ENCODE results near the gene COBL.

COBL gene

DNA sequence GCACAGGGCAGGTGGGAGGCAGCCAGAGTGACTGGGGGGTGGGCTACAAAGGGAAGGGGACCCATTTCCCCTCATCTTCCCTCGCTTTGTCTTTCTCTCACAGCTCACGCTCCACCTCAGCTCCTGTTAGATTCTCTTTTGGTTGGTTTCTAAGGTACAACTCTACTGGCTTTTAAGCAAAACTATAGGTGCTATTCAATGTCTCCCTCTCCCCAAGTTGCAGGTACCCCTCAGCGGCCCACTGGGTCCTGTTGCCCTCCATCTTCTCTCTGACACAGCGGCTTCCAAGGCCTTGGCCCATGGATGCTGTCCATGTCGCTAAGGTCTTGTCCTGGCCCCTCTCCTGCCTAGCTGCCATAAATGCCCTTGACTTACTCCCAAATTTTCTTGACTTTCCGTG is 168.4 kb downstream of the COBL start:
- no peak overlapping the region for H4K8ac ChIP-seq (ENCODE audit: low read depth, low read length)
- H3K36me3 ChIP-seq (replicated peaks in 1 of 2; ENCODE audit: control insufficient read depth in 2 of 2, insufficient read depth in 2 of 2, low read length in 2 of 2): no peaks in the 10 kb centered on the region
- H3K79me1 ChIP-seq (ENCODE audit: low read depth, low read length): no peaks in the 10 kb centered on the region
- H3K18ac ChIP-seq (ENCODE audit: low read length): no peak overlapping the region
- no peak overlapping the region for H2BK15ac ChIP-seq (ENCODE audit: low read length)
- no peak overlapping the region for H4K91ac ChIP-seq (ENCODE audit: low read depth, low read length, poor library complexity)
- no peak overlapping the region for H2BK12ac ChIP-seq (ENCODE audit: low read length)
- no peak overlapping the region for H3K9ac ChIP-seq (ENCODE audit: low read depth, low read length, poor library complexity)
- H3K27me3 ChIP-seq (ENCODE audit: control insufficient read depth in 3 of 3, insufficient read depth in 3 of 3, low read depth in 1 of 3, low read length in 3 of 3): no peaks in the 10 kb centered on the region
- no peaks in the 10 kb centered on the region for H3K4me1 ChIP-seq (ENCODE audit: control insufficient read depth in 2 of 2, insufficient read depth in 1 of 2, low read depth in 1 of 2, low read length in 2 of 2)
- no peak overlapping the region for H2AK5ac ChIP-seq (ENCODE audit: low read depth, low read length)
- H3K4me2 ChIP-seq (ENCODE audit: insufficient read depth, low read length, poor library complexity, severe bottlenecking): no peak overlapping the region
- no CpG with 5 or more reads among the region's 6 CpGs for WGBS, 2 donors (ENCODE audit: extremely low coverage in 2 of 2, insufficient read length in 2 of 2, insufficient replicate concordance in 1 of 2)
- no peak overlapping the region for H3K14ac ChIP-seq (ENCODE audit: low read length)
- DNase-seq (ENCODE audit: low spot score): no peak
- H3K9me3 ChIP-seq (replicated peaks in 1 of 2; ENCODE audit: control insufficient read depth in 2 of 2, insufficient read depth in 1 of 2, low read depth in 1 of 2, low read length in 2 of 2): peaks cover 0 to 10% of the 10 kb centered on the region in 2 donors
- H2BK120ac ChIP-seq (ENCODE audit: low read depth, low read length): no peak overlapping the region
- H3K4ac ChIP-seq (ENCODE audit: low read length): no peak overlapping the region
- no peak overlapping the region for H3K23ac ChIP-seq (ENCODE audit: low read depth, low read length, poor library complexity)
- peak overlapping the region in 1 of 2 donors; percentile 20 for H3K4me3 ChIP-seq (ENCODE audit: low read length in 2 of 2)
- H2AFZ ChIP-seq (ENCODE audit: low read length): no peak overlapping the region
- no peak overlapping the region for H2BK5ac ChIP-seq (ENCODE audit: low read length)
- H3K27ac ChIP-seq (replicated peaks; ENCODE audit: low read length): no peak overlapping the region

DNA sequence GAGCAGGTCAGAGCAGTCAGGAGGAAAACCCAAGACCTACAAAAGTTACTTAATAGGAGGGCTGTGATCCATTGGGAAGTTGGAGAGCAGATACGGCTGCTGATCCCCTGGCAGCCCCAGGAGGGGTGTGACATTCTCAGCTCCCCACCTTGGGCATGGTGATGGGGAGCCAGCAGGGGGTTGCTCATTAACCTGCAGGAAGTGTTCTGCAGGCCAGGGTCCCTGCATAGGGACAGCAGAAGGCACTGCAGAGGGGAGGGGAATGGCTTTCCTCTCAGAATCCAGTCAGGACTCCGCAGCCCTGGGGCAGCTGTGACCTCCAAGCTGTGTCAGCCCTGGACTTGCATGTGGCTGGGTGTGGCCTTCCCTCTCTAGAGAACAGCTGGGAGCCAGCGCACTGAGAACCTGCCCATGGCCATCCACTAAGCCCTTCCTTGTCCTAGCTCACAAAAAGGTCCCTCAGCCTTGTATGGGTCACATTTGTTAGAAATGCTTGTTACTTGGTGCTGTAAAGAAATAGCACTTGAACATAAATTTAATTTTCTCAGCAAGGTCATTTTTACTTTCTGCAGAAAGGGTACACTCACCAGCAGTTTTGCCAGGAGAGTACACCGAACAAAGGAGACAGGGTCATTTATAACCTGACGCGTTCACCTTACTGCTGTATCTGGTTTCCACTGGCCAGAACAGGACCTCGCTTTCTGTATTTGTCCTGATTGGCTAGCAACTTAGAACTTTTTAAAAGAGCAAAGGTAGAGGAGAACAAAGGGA is 169.6 kb downstream of the COBL start:
- H3K9ac ChIP-seq (ENCODE audit: low read depth, low read length, poor library complexity): no peak overlapping the region
- H3K27ac ChIP-seq (replicated peaks; ENCODE audit: low read length): no peak overlapping the region
- no peaks in the 10 kb centered on the region for H3K27me3 ChIP-seq (ENCODE audit: control insufficient read depth in 3 of 3, insufficient read depth in 3 of 3, low read depth in 1 of 3, low read length in 3 of 3)
- H3K4ac ChIP-seq (ENCODE audit: low read length): no peak overlapping the region
- H2BK120ac ChIP-seq (ENCODE audit: low read depth, low read length): no peak overlapping the region
- H2AK5ac ChIP-seq (ENCODE audit: low read depth, low read length): no peak overlapping the region
- H3K18ac ChIP-seq (ENCODE audit: low read length): no peak overlapping the region
- WGBS, 2 donors (ENCODE audit: extremely low coverage in 2 of 2, insufficient read length in 2 of 2, insufficient replicate concordance in 1 of 2): no CpG with 5 or more reads among the region's 7 CpGs
- H4K91ac ChIP-seq (ENCODE audit: low read depth, low read length, poor library complexity): no peak overlapping the region
- no peak overlapping the region for H2BK5ac ChIP-seq (ENCODE audit: low read length)
- H3K36me3 ChIP-seq (replicated peaks in 1 of 2; ENCODE audit: control insufficient read depth in 2 of 2, insufficient read depth in 2 of 2, low read length in 2 of 2): no peaks in the 10 kb centered on the region
- no peak overlapping the region for H4K8ac ChIP-seq (ENCODE audit: low read depth, low read length)
- H2AFZ ChIP-seq (ENCODE audit: low read length): no peak overlapping the region
- no peak overlapping the region for H3K4me3 ChIP-seq (ENCODE audit: low read length in 2 of 2)
- no peak for DNase-seq (ENCODE audit: low spot score)
- H3K4me2 ChIP-seq (ENCODE audit: insufficient read depth, low read length, poor library complexity, severe bottlenecking): no peak overlapping the region
- H2BK15ac ChIP-seq (ENCODE audit: low read length): no peak overlapping the region
- H3K79me1 ChIP-seq (ENCODE audit: low read depth, low read length): no peaks in the 10 kb centered on the region
- no peak overlapping the region for H3K23ac ChIP-seq (ENCODE audit: low read depth, low read length, poor library complexity)
- H3K9me3 ChIP-seq (replicated peaks in 1 of 2; ENCODE audit: control insufficient read depth in 2 of 2, insufficient read depth in 1 of 2, low read depth in 1 of 2, low read length in 2 of 2): peaks cover 0 to 10% of the 10 kb centered on the region in 2 donors
- no peak overlapping the region for H2BK12ac ChIP-seq (ENCODE audit: low read length)
- H3K14ac ChIP-seq (ENCODE audit: low read length): no peak overlapping the region
- no peaks in the 10 kb centered on the region for H3K4me1 ChIP-seq (ENCODE audit: control insufficient read depth in 2 of 2, insufficient read depth in 1 of 2, low read depth in 1 of 2, low read length in 2 of 2)

GRCh38 chr7:51144178-51144577 is 172.4 kb downstream of the COBL start:
- peaks cover 0 to 4% of the 10 kb centered on the region in 2 donors for H3K4me1 ChIP-seq (ENCODE audit: control insufficient read depth in 2 of 2, insufficient read depth in 1 of 2, low read depth in 1 of 2, low read length in 2 of 2)

GRCh38 chr7:51142741-51143385 is 173.7 kb downstream of the COBL start:
- no peak overlapping the region for H2AK5ac ChIP-seq (ENCODE audit: low read depth, low read length)
- H3K4me2 ChIP-seq (ENCODE audit: insufficient read depth, low read length, poor library complexity, severe bottlenecking): no peak overlapping the region
- no peak overlapping the region for H2BK120ac ChIP-seq (ENCODE audit: low read depth, low read length)
- peaks cover 0 to 5% of the 10 kb centered on the region in 2 donors for H3K9me3 ChIP-seq (replicated peaks in 1 of 2; ENCODE audit: control insufficient read depth in 2 of 2, insufficient read depth in 1 of 2, low read depth in 1 of 2, low read length in 2 of 2)
- H3K4me1 ChIP-seq (ENCODE audit: control insufficient read depth in 2 of 2, insufficient read depth in 1 of 2, low read depth in 1 of 2, low read length in 2 of 2): peaks cover 0 to 4% of the 10 kb centered on the region in 2 donors
- no peak overlapping the region for H2BK15ac ChIP-seq (ENCODE audit: low read length)
- no peak overlapping the region for H3K18ac ChIP-seq (ENCODE audit: low read length)
- no peak overlapping the region for H3K4me3 ChIP-seq (ENCODE audit: low read length in 2 of 2)
- no peak overlapping the region for H2BK12ac ChIP-seq (ENCODE audit: low read length)
- H3K27ac ChIP-seq (replicated peaks; ENCODE audit: low read length): no peak overlapping the region
- no peak for DNase-seq (ENCODE audit: low spot score)
- no peaks in the 10 kb centered on the region for H3K79me1 ChIP-seq (ENCODE audit: low read depth, low read length)
- no peak overlapping the region for H2AFZ ChIP-seq (ENCODE audit: low read length)
- no CpG with 5 or more reads among the region's 6 CpGs for WGBS, 2 donors (ENCODE audit: extremely low coverage in 2 of 2, insufficient read length in 2 of 2, insufficient replicate concordance in 1 of 2)
- H3K23ac ChIP-seq (ENCODE audit: low read depth, low read length, poor library complexity): no peak overlapping the region
- H4K8ac ChIP-seq (ENCODE audit: low read depth, low read length): no peak overlapping the region
- H4K91ac ChIP-seq (ENCODE audit: low read depth, low read length, poor library complexity): no peak overlapping the region
- no peak overlapping the region for H3K9ac ChIP-seq (ENCODE audit: low read depth, low read length, poor library complexity)
- H2BK5ac ChIP-seq (ENCODE audit: low read length): no peak overlapping the region
- H3K27me3 ChIP-seq (ENCODE audit: control insufficient read depth in 3 of 3, insufficient read depth in 3 of 3, low read depth in 1 of 3, low read length in 3 of 3): no peaks in the 10 kb centered on the region
- H3K36me3 ChIP-seq (replicated peaks in 1 of 2; ENCODE audit: control insufficient read depth in 2 of 2, insufficient read depth in 2 of 2, low read length in 2 of 2): no peaks in the 10 kb centered on the region
- H3K4ac ChIP-seq (ENCODE audit: low read length): no peak overlapping the region
- no peak overlapping the region for H3K14ac ChIP-seq (ENCODE audit: low read length)

More at GRCh38 chr7:51144178-51144577, 172.4 kb downstream of the COBL start:
- Histone ChIP-seq H4K91ac (ENCODE audit: low read depth, low read length, poor library complexity) (no peak overlapping the region), H3K9ac (ENCODE audit: low read depth, low read length, poor library complexity) (no peak overlapping the region), H2BK120ac (ENCODE audit: low read depth, low read length) (no peak overlapping the region), H3K4ac (ENCODE audit: low read length) (no peak overlapping the region), H2BK15ac (ENCODE audit: low read length) (no peak overlapping the region), H3K79me1 (ENCODE audit: low read depth, low read length) (no peaks in the 10 kb centered on the region), H3K18ac (ENCODE audit: low read length) (no peak overlapping the region), H2BK12ac (ENCODE audit: low read length) (no peak overlapping the region), H3K4me3 (ENCODE audit: low read length in 2 of 2) (no peak overlapping the region), H3K9me3 (replicated peaks in 1 of 2; ENCODE audit: control insufficient read depth in 2 of 2, insufficient read depth in 1 of 2, low read depth in 1 of 2, low read length in 2 of 2) (peaks cover 0 to 10% of the 10 kb centered on the region in 2 donors), H4K8ac (ENCODE audit: low read depth, low read length) (no peak overlapping the region), H3K14ac (ENCODE audit: low read length) (no peak overlapping the region), H3K23ac (ENCODE audit: low read depth, low read length, poor library complexity) (no peak overlapping the region), H3K27ac (replicated peaks; ENCODE audit: low read length) (no peak overlapping the region), H2AFZ (ENCODE audit: low read length) (no peak overlapping the region), H3K27me3 (ENCODE audit: control insufficient read depth in 3 of 3, insufficient read depth in 3 of 3, low read depth in 1 of 3, low read length in 3 of 3) (no peaks in the 10 kb centered on the region), H2AK5ac (ENCODE audit: low read depth, low read length) (no peak overlapping the region), H3K36me3 (replicated peaks in 1 of 2; ENCODE audit: control insufficient read depth in 2 of 2, insufficient read depth in 2 of 2, low read length in 2 of 2) (no peaks in the 10 kb centered on the region), H2BK5ac (ENCODE audit: low read length) (no peak overlapping the region), H3K4me2 (ENCODE audit: insufficient read depth, low read length, poor library complexity, severe bottlenecking) (no peak overlapping the region)
- no peak for DNase-seq (ENCODE audit: low spot score)
- no CpG with 5 or more reads among the region's 7 CpGs for WGBS, 2 donors (ENCODE audit: extremely low coverage in 2 of 2, insufficient read length in 2 of 2, insufficient replicate concordance in 1 of 2)
